GM21576 (cell line): ENCODE measurements around the gene KRT6C.
"Not testable (repeated sequence)": the region's sequence is repeated elsewhere in the genome, so short reads cannot be mapped to it uniquely, and the experiment has no call there.

Source experiments
- ATAC-seq: cut with Tn5 transposase; IDR thresholded peaks from one replicate; pipeline ENCODE4 v1.9.1; 2021; ENCODE audit warnings: mild to moderate bottlenecking, moderate library complexity; ENCODE audit not compliant: unreplicated experiment

KRT6C gene

GRCh38 chr12:52461693-52462092 lies 11.9 kb downstream of the KRT6C start:
- ATAC-seq = no peak

GRCh38 chr12:52458861-52459260 lies 14.7 kb downstream of the KRT6C start:
- ATAC-seq = no peak

GRCh38 chr12:52455821-52456220 lies 17.8 kb downstream of the KRT6C start:
- no peak for ATAC-seq

GRCh38 chr12:52454411-52455201 lies 19.0 kb downstream of the KRT6C start:
- no peak for ATAC-seq

- ATAC-seq = no peak
Measured at GRCh38 chr12:52452101-52452500, 21.5 kb downstream of the KRT6C start, which contains the start of gene KRT6B. KRT6B (minus strand) TSS chr12:52452146; CDS start chr12:52452078, 68 bp downstream.

GRCh38 chr12:52448228-52448627 lies 25.4 kb downstream of the KRT6C start:
- ATAC-seq = no peak

GRCh38 chr12:52447196-52447595 lies 26.4 kb downstream of the KRT6C start:
- ATAC-seq = not testable (repeated sequence)

- no peak for ATAC-seq
Measured at GRCh38 chr12:52446367-52447045, 27.1 kb downstream of the KRT6C start.

- ATAC-seq = no peak
Measured at GRCh38 chr12:52445876-52446275, 27.7 kb downstream of the KRT6C start.

GRCh38 chr12:52444647-52445595 lies 28.7 kb downstream of the KRT6C start:
- no peak for ATAC-seq

GRCh38 chr12:52443966-52444365 lies 29.6 kb downstream of the KRT6C start:
- no peak for ATAC-seq

- ATAC-seq = no peak
Measured at GRCh38 chr12:52442600-52443061, 31.0 kb downstream of the KRT6C start.

GRCh38 chr12:52441320-52441911 lies 32.2 kb downstream of the KRT6C start:
- no peak for ATAC-seq

GRCh38 chr12:52440821-52441319 lies 32.7 kb downstream of the KRT6C start:
- no peak for ATAC-seq

- ATAC-seq = no peak
Measured at GRCh38 chr12:52439845-52440244, 33.8 kb downstream of the KRT6C start.

GRCh38 chr12:52439420-52439819 lies 34.2 kb downstream of the KRT6C start:
- ATAC-seq = no peak

GRCh38 chr12:52438305-52439301 lies 35.0 kb downstream of the KRT6C start:
- ATAC-seq = no peak

- no peak for ATAC-seq
Measured at GRCh38 chr12:52437508-52437907, 36.1 kb downstream of the KRT6C start.

GRCh38 chr12:52436828-52437474 lies 36.7 kb downstream of the KRT6C start:
- ATAC-seq = no peak
